A549 (cell line): ENCODE data around the gene XKR7. TPM values are rescaled to one million over a fixed set of nuclear protein-coding genes. Genes with fewer than 3 reads are reported as not detected.
"Not testable (repeated sequence)": the region's sequence is repeated elsewhere in the genome, so short reads cannot be mapped to it uniquely, and the experiment has no call there.

Source experiments
- ATAC-seq, 2 experiments: fragments of 200-7000 bp in 1 of 2; fragments of >200 bp in 1 of 2; cut with Nextera tagmentation in 1 of 2; cut with Tn5 transposase in 1 of 2; 3 replicates each; pipeline versions ENCODE4 v1.8.0 to v1.9.1; 2018 to 2020; ENCODE audit warnings: mild to moderate bottlenecking in 1 of 2, moderate library complexity in 1 of 2
- CTCF ChIA-PET: fragments of 300-600 bp; sonication (Branson Sonifier 250); formaldehyde crosslinking; extraction: SDS; loops from one replicate; lab custom pipeline; 2021; ENCODE audit warnings: antibody characterized with exemption, inconsistent platforms; lab: Yijun Ruan, JAX
- POLR2A ChIA-PET: fragments of 350-600 bp; formaldehyde crosslinking; extraction: SDS; loops from one replicate; lab custom pipeline; 2021; ENCODE audit warnings: antibody characterized with exemption, inconsistent platforms; lab: Yijun Ruan, JAX
- DNase-seq, 2 experiments: peaks; one replicate each; pipeline versions ENCODE4 v3.0.0 to v3.0.0-alpha.2; 2011 to 2016; ENCODE audit warnings: low read depth in 1 of 2, low spot score in 1 of 2
- FAIRE-seq: peaks from 2 replicates; lab custom pipeline; 2011; peaks lifted over from hg19 to GRCh38; lab: Jason Lieb, UNC
- H3K27ac ChIP-seq, 2 experiments: fragments of >200 bp; sonication (Bioruptor Twin); formaldehyde crosslinking; 3 replicates each; pipeline ENCODE4 v1.5.1; 2016 to 2017
- H3K4me1 ChIP-seq: fragments of >200 bp; sonication (Bioruptor Twin); formaldehyde crosslinking; 3 replicates; pipeline ENCODE4 v1.6.1; 2016
- H3K4me2 ChIP-seq: fragments of >200 bp; sonication (Bioruptor Twin); formaldehyde crosslinking; 3 replicates; pipeline ENCODE4 v1.6.1; 2016
- H3K4me3 ChIP-seq: fragments of >200 bp; sonication (Bioruptor Twin); formaldehyde crosslinking; 3 replicates; pipeline ENCODE4 v1.5.1; 2016
- H3K9me3 ChIP-seq: fragments of >200 bp; sonication (Bioruptor Twin); formaldehyde crosslinking; 3 replicates; pipeline ENCODE4 v1.6.1; 2016
- BHLHE40 ChIP-seq: IDR thresholded peaks from 2 replicates; pipeline ENCODE4 v1.6.1; 2012; ENCODE audit warnings: low read depth, low read length, inconsistent platforms
- CHD2 ChIP-seq: fragments of 150-350 bp; IDR thresholded peaks from 2 replicates; pipeline ENCODE4 v1.6.1; 2014; ENCODE audit warnings: low read length; ENCODE audit not compliant: partially characterized antibody
- EHF ChIP-seq: fragments of 250-450 bp; sonication (Bioruptor Pico); IDR thresholded peaks from 2 replicates; pipeline ENCODE4 v1.5.0; 2020; ENCODE audit warnings: mild to moderate bottlenecking
- EP300 ChIP-seq, 2 experiments: fragments of >200 bp; sonication (Bioruptor Twin); formaldehyde crosslinking; IDR thresholded peaks; 2 replicates in 1 of 2; 3 replicates in 1 of 2; pipeline ENCODE4 v1.6.1; 2016 to 2017
- FOXS1 ChIP-seq: fragments of 250-450 bp; sonication (Bioruptor Pico); IDR thresholded peaks from 2 replicates; pipeline ENCODE4 v1.5.0; 2020; ENCODE audit warnings: mild to moderate bottlenecking, moderate library complexity
- MAFK ChIP-seq: fragments of 450-650 bp; IDR thresholded peaks from 2 replicates; pipeline ENCODE4 v1.6.1; 2014; ENCODE audit not compliant: partially characterized antibody
- NR3C1 ChIP-seq: fragments of >200 bp; sonication (Bioruptor Twin); formaldehyde crosslinking; IDR thresholded peaks from 3 replicates; pipeline ENCODE4 v1.6.1; 2017
- ZFP36 ChIP-seq: fragments of 450-650 bp; IDR thresholded peaks from 2 replicates; pipeline ENCODE4 v1.6.1; 2014; ENCODE audit warnings: borderline replicate concordance; ENCODE audit not compliant: partially characterized antibody
- WGBS: methylation state at CpG from one replicate; pipeline ENCODE4 v1.1.6; 2017; ENCODE audit errors: missing lambda C conversion rate; 5-methylcytosine and 5-hydroxymethylcytosine counted together
- polyA plus RNA-seq, 4 experiments: library from polyadenylated mRNA; depleted of rRNA in 3 of 4; stranded (reverse); fragments of >200 nt; fragmentation: RNase III in 1 of 4; extraction: RNeasy Plus Mini Kit Qiagen cat#74134 plus additional on column Dnase treatment in 1 of 4; gene quantifications; 2 replicates in 3 of 4; 3 replicates in 1 of 4; pipeline ENCODE4 v1.2.3, GENCODE V29; 2011 to 2017
- TF ChIP-seq, protein P1 (sequence below): fragments of 200-600 bp; sonication (generic); IDR thresholded peaks from 2 replicates; pipeline ENCODE4 v1.6.1; 2016; ENCODE audit warnings: antibody characterized with exemption, mild to moderate bottlenecking, moderate library complexity
- TF ChIP-seq, protein P2 (sequence below): IDR thresholded peaks from 2 replicates; pipeline ENCODE4 v1.6.1; 2012
- TF ChIP-seq, protein P3 (sequence below): IDR thresholded peaks from 2 replicates; pipeline ENCODE4 v1.6.1; 2012; ENCODE audit warnings: low read depth, borderline replicate concordance
- TF ChIP-seq, protein P4 (sequence below): fragments of 250-450 bp; sonication (Bioruptor Pico); IDR thresholded peaks from 2 replicates; pipeline ENCODE4 v1.5.0; 2021; ENCODE audit warnings: mild to moderate bottlenecking, moderate library complexity, borderline replicate concordance

The XKR7 gene
- polyA plus RNA-seq, 2 of the 4 experiments (the other 2 are of a cell fraction) = 0.01 TPM; not detected in 1

DNA sequence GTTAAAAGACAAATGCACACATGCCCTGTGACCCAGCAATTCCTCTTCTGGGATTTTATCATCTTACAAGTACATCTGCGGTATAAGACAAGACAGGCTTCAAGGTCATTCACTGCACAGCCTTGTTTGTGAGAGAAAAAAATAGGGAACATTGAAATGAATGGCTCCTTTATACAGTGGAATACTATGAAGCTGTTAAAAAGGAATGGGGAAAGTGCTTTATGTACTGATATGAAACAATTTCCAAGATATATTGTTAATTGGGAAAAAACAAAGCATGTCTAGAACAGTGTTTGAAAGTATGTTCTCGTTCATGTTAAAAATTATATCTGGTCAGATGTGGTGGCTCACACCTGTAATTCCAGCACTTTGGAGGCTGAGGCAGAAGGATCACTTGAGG is 41.5 kb upstream of the XKR7 start:
- ChIA-PET CTCF (interaction anchor here (1.1 to 1.4 kb wide), 2 partner anchors 16 to 74 kb away, joined by 3 to 7 read pairs; no protein-coding TSS in a partner anchor), POLR2A (no interaction called here)
- ATAC-seq (no peak), FAIRE-seq (no peak), DNase-seq (no peak)
- TF ChIP-seq, protein P1, sequence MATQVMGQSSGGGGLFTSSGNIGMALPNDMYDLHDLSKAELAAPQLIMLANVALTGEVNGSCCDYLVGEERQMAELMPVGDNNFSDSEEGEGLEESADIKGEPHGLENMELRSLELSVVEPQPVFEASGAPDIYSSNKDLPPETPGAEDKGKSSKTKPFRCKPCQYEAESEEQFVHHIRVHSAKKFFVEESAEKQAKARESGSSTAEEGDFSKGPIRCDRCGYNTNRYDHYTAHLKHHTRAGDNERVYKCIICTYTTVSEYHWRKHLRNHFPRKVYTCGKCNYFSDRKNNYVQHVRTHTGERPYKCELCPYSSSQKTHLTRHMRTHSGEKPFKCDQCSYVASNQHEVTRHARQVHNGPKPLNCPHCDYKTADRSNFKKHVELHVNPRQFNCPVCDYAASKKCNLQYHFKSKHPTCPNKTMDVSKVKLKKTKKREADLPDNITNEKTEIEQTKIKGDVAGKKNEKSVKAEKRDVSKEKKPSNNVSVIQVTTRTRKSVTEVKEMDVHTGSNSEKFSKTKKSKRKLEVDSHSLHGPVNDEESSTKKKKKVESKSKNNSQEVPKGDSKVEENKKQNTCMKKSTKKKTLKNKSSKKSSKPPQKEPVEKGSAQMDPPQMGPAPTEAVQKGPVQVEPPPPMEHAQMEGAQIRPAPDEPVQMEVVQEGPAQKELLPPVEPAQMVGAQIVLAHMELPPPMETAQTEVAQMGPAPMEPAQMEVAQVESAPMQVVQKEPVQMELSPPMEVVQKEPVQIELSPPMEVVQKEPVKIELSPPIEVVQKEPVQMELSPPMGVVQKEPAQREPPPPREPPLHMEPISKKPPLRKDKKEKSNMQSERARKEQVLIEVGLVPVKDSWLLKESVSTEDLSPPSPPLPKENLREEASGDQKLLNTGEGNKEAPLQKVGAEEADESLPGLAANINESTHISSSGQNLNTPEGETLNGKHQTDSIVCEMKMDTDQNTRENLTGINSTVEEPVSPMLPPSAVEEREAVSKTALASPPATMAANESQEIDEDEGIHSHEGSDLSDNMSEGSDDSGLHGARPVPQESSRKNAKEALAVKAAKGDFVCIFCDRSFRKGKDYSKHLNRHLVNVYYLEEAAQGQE = no peak
- TF ChIP-seq BHLHE40 = no peak
- TF ChIP-seq, protein P2, sequence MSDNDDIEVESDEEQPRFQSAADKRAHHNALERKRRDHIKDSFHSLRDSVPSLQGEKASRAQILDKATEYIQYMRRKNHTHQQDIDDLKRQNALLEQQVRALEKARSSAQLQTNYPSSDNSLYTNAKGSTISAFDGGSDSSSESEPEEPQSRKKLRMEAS = no peak
- TF ChIP-seq, protein P3, sequence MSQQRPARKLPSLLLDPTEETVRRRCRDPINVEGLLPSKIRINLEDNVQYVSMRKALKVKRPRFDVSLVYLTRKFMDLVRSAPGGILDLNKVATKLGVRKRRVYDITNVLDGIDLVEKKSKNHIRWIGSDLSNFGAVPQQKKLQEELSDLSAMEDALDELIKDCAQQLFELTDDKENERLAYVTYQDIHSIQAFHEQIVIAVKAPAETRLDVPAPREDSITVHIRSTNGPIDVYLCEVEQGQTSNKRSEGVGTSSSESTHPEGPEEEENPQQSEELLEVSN = no peak
- TF ChIP-seq NR3C1 = no peak
- TF ChIP-seq CHD2 = no peak
- TF ChIP-seq EP300 (IDR thresholded peaks at IDR 0.05) = no peak
- no peak for TF ChIP-seq EHF (CRISPR knock-in tag)
- no peak for TF ChIP-seq ZFP36
- no peak for TF ChIP-seq FOXS1 (CRISPR knock-in tag)
- TF ChIP-seq, protein P4, sequence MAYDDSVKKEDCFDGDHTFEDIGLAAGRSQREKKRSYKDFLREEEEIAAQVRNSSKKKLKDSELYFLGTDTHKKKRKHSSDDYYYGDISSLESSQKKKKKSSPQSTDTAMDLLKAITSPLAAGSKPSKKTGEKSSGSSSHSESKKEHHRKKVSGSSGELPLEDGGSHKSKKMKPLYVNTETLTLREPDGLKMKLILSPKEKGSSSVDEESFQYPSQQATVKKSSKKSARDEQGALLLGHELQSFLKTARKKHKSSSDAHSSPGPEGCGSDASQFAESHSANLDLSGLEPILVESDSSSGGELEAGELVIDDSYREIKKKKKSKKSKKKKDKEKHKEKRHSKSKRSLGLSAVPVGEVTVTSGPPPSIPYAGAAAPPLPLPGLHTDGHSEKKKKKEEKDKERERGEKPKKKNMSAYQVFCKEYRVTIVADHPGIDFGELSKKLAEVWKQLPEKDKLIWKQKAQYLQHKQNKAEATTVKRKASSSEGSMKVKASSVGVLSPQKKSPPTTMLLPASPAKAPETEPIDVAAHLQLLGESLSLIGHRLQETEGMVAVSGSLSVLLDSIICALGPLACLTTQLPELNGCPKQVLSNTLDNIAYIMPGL (CRISPR knock-in tag) = no peak
- Histone ChIP-seq H3K9me3 (no peaks in the 10 kb centered on the region), H3K4me3 (no peak overlapping the region), H3K4me2 (no peak overlapping the region), H3K27ac (no peak overlapping the region), H3K4me1 (no peaks in the 10 kb centered on the region)
- 21% methylated on average over 2 of the region's 2 CpGs for WGBS

DNA sequence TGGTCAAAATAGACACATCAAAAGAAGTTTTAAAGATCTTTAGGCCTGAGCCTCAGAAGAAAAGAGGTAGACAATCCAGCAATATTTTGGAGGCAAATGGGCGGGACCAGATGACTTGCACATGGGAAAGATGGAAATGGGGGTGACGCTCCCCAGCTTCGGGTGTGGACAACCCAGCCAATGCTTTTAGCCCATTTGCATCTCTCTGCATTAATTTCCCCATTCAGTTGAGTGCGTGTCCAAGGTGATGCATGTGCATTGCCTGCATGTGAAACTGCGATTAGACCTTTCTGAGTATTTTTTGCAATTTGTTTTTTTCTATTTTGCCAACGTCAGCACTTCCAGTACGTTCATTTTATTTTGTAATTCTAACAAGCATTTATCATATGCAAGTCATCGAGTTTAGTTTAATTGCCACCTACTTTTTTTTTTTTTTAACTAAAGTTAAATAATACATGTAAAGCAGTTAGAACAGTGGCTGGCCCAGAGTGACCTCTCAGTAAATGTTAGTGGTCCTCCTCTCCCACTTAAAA is 40.3 kb upstream of the XKR7 start:
- ChIA-PET CTCF (no interaction called here), POLR2A (no interaction called here)
- Histone ChIP-seq H3K9me3 (no peaks in the 10 kb centered on the region), H3K4me3 (no peak overlapping the region), H3K4me2 (no peak overlapping the region), H3K27ac (no peak overlapping the region), H3K4me1 (no peaks in the 10 kb centered on the region)
- DNase-seq (no peak), ATAC-seq (no peak), FAIRE-seq (no peak)
- 58% methylated on average over 8 of the region's 8 CpGs for WGBS
- TF ChIP-seq, protein P2 = no peak
- TF ChIP-seq MAFK = peak; percentile 95

DNA sequence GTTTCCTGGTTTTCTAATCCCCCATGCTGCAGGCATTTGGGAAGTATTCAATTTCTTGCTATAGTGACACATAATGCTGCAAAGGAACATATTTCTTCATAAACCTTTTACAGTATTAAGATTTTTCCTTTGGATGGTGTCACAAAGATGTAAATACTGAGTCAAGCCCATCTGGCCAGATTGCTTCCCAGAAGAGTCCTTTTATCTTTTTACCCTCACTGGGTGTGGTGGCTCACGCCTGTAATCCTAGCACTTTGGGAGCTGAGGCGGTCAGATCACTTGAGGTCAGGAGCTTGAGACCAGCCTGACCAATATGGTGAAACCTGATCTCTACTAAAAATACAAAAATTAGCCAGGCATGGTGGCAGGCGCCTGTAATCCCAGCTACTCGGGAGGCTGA is 38.3 kb upstream of the XKR7 start:
- H3K4me2 ChIP-seq, H3K4me3 ChIP-seq, H3K9me3 ChIP-seq, DNase-seq, ATAC-seq, H3K27ac ChIP-seq, H3K4me1 ChIP-seq, FAIRE-seq, POLR2A ChIA-PET: not testable (repeated sequence)
- CTCF ChIA-PET = interaction anchor here (1.2 to 1.4 kb wide), 3 partner anchors 21 to 106 kb away, joined by 3 read pairs; no protein-coding TSS in a partner anchor
- WGBS = 56% methylated on average over 4 of the region's 4 CpGs
